BE2C (cell line): ENCODE measurements around the gene CREB1.

Experiments used
- DNase-seq: peaks from one replicate; pipeline ENCODE4 v3.0.0-alpha.2; 2020
- H3K27me3 ChIP-seq: fragments of 250-450 bp; sonication (Bioruptor Pico); 2 replicates; pipeline ENCODE4 v1.5.1; 2020; ENCODE audit warnings: mild to moderate bottlenecking
- H3K36me3 ChIP-seq: fragments of 250-450 bp; sonication (Bioruptor Pico); 2 replicates; pipeline ENCODE4 v1.5.1; 2020; ENCODE audit warnings: mild to moderate bottlenecking
- H3K4me1 ChIP-seq: fragments of 250-450 bp; sonication (Bioruptor Pico); 2 replicates; pipeline ENCODE4 v1.5.1; 2020
- H3K4me3 ChIP-seq: 2 replicates; pipeline ENCODE4 v1.5.1; 2011; ENCODE audit warnings: low read depth, low read length
- H3K9me3 ChIP-seq: fragments of 250-450 bp; sonication (Bioruptor Pico); 2 replicates; pipeline ENCODE4 v1.5.1; 2020
- CTCF ChIP-seq: IDR thresholded peaks from 2 replicates; pipeline ENCODE4 v1.5.1; 2012; ENCODE audit warnings: mild to moderate bottlenecking, low read depth, low read length

CREB1 gene

GRCh38 chr2:207558079-207558491 lies 28.3 kb downstream of the CREB1 start:
- DNase-seq = no peak
- Histone ChIP-seq H3K4me3 (no peak overlapping the region), H3K9me3 (no peaks in the 10 kb centered on the region), H3K36me3 (peaks cover 32% of the 10 kb centered on the region), H3K4me1 (no peaks in the 10 kb centered on the region), H3K27me3 (no peaks in the 10 kb centered on the region)
- TF ChIP-seq CTCF = no peak

- no peaks in the 10 kb centered on the region for H3K4me1 ChIP-seq
- no peak for TF ChIP-seq CTCF
- H3K36me3 ChIP-seq = peaks cover 40% of the 10 kb centered on the region
- H3K9me3 ChIP-seq = no peaks in the 10 kb centered on the region
- no peaks in the 10 kb centered on the region for H3K27me3 ChIP-seq
- no peak for DNase-seq
- no peak overlapping the region for H3K4me3 ChIP-seq
Observed at GRCh38 chr2:207561386-207562080, 31.8 kb downstream of the CREB1 start.

GRCh38 chr2:207565736-207566500 lies 36.2 kb downstream of the CREB1 start:
- no peaks in the 10 kb centered on the region for H3K9me3 ChIP-seq
- no peak for TF ChIP-seq CTCF
- H3K4me3 ChIP-seq = no peak overlapping the region
- H3K4me1 ChIP-seq = no peaks in the 10 kb centered on the region
- DNase-seq = no peak
- peaks cover 43% of the 10 kb centered on the region for H3K36me3 ChIP-seq
- H3K27me3 ChIP-seq = no peaks in the 10 kb centered on the region

GRCh38 chr2:207567671-207568070 lies 37.9 kb downstream of the CREB1 start:
- H3K9me3 ChIP-seq = no peaks in the 10 kb centered on the region
- DNase-seq = no peak
- no peaks in the 10 kb centered on the region for H3K4me1 ChIP-seq
- TF ChIP-seq CTCF = no peak
- H3K27me3 ChIP-seq = no peaks in the 10 kb centered on the region
- H3K36me3 ChIP-seq = peaks cover 41% of the 10 kb centered on the region
- no peak overlapping the region for H3K4me3 ChIP-seq

- Histone ChIP-seq H3K9me3 (no peaks in the 10 kb centered on the region), H3K36me3 (peaks cover 50% of the 10 kb centered on the region), H3K4me1 (no peaks in the 10 kb centered on the region), H3K27me3 (no peaks in the 10 kb centered on the region), H3K4me3 (no peak overlapping the region)
- TF ChIP-seq CTCF = no peak
- DNase-seq = no peak
Observed at GRCh38 chr2:207571370-207571769, 41.6 kb downstream of the CREB1 start.

GRCh38 chr2:207584952-207585351 lies 55.2 kb downstream of the CREB1 start:
- Histone ChIP-seq H3K27me3 (no peaks in the 10 kb centered on the region), H3K4me1 (peaks cover 7% of the 10 kb centered on the region), H3K36me3 (peaks cover 77% of the 10 kb centered on the region), H3K4me3 (no peak overlapping the region), H3K9me3 (no peaks in the 10 kb centered on the region)
- no peak for DNase-seq
- no peak for TF ChIP-seq CTCF
